GM12878 (cell line): Measurements from ENCODE around the gene PSMD12. TPM values are rescaled to one million over a fixed set of nuclear protein-coding genes. Genes with fewer than 3 reads are reported as not detected.

Experiments used
- ATAC-seq: fragments of 200-7000 bp; cut with Tn5 transposase; 3 replicates; pipeline ENCODE4 v1.9.1; 2020; ENCODE audit warnings: mild to moderate bottlenecking, moderate library complexity
- BruUV-seq: library from RNA; stranded (reverse); fragments of 400-500 nt; replicated peaks from 2 replicates; lab custom pipeline; 2021; lab: Mats Ljungman, UMichigan
- CTCF ChIA-PET: fragments of 300-600 bp; sonication (Branson Sonifier 250); formaldehyde crosslinking; extraction: SDS; loops from one replicate; lab custom pipeline; 2021; ENCODE audit warnings: inconsistent platforms; lab: Yijun Ruan, JAX
- POLR2A ChIA-PET: fragments of 350-600 bp; formaldehyde crosslinking; extraction: SDS; loops from one replicate; lab custom pipeline; 2021; ENCODE audit warnings: inconsistent platforms; lab: Charles Lee
- RAD21 ChIA-PET: fragments of 300-600 bp; sonication (Branson Sonifier 250); formaldehyde crosslinking; loops from one replicate; lab custom pipeline; 2023; ENCODE audit warnings: antibody characterized with exemption; ENCODE audit not compliant: unreplicated experiment; lab: Charles Lee
- SMC1A ChIA-PET: fragments of 300-600 bp; sonication (Branson Sonifier 250); formaldehyde crosslinking; loops from one replicate; lab custom pipeline; 2023; ENCODE audit not compliant: unreplicated experiment, uncharacterized antibody; lab: Charles Lee
- DNase-seq: peaks from one replicate; pipeline ENCODE4 v3.0.0-alpha.2; 2011; ENCODE audit warnings: low read depth, low spot score
- FAIRE-seq: peaks from 3 replicates; lab custom pipeline; 2011; peaks lifted over from hg19 to GRCh38; lab: Jason Lieb, UNC
- H2AFZ ChIP-seq: 2 replicates; pipeline ENCODE4 v1.6.0; 2011; ENCODE audit warnings: low read depth, low read length, control low read depth; ENCODE audit not compliant: control insufficient read depth
- H3K27ac ChIP-seq: 2 replicates; pipeline ENCODE4 v1.5.1; 2011; ENCODE audit warnings: control low read depth; ENCODE audit not compliant: control insufficient read depth, insufficient read depth
- H3K27me3 ChIP-seq, 2 experiments: replicated peaks in 1 of 2; 2 replicates each; pipeline versions ENCODE4 v1.6.0 to v1.6.1; 2011; ENCODE audit warnings: low read length in 1 of 2; ENCODE audit not compliant: control insufficient read depth in 2 of 2, insufficient read depth in 2 of 2
- H3K36me3 ChIP-seq, 2 experiments: 2 replicates each; pipeline ENCODE4 v1.5.1; 2011; ENCODE audit warnings: low read length in 1 of 2; ENCODE audit not compliant: control insufficient read depth in 2 of 2, insufficient read depth in 2 of 2
- H3K4me1 ChIP-seq: 2 replicates; pipeline ENCODE4 v1.6.1; 2011; ENCODE audit warnings: mild to moderate bottlenecking, low read length, moderate library complexity, mixed read lengths; ENCODE audit not compliant: control insufficient read depth, insufficient read depth
- H3K4me2 ChIP-seq: 2 replicates; pipeline ENCODE4 v1.6.0; 2011; ENCODE audit warnings: control low read depth; ENCODE audit not compliant: control insufficient read depth, insufficient read depth
- H3K4me3 ChIP-seq: fragments of 200-600 bp; sonication (generic); 2 replicates; pipeline ENCODE4 v1.5.1; 2016
- H3K79me2 ChIP-seq: 2 replicates; pipeline ENCODE4 v1.6.0; 2011; ENCODE audit warnings: low read length; ENCODE audit not compliant: control insufficient read depth, insufficient read depth
- H3K9ac ChIP-seq: 2 replicates; pipeline ENCODE4 v1.8.0; 2011; ENCODE audit warnings: low read length, control low read depth, mixed read lengths; ENCODE audit not compliant: control insufficient read depth, insufficient read depth
- H3K9me3 ChIP-seq: replicated peaks from 3 replicates; pipeline ENCODE4 v1.5.1; 2011; ENCODE audit warnings: mild to moderate bottlenecking, low read length; ENCODE audit not compliant: control insufficient read depth, insufficient read depth
- H4K20me1 ChIP-seq: 2 replicates; pipeline ENCODE4 v1.6.0; 2011; ENCODE audit not compliant: control insufficient read depth, insufficient read depth
- ASH2L ChIP-seq: fragments of 300-600, 200-600 bp; sonication (generic); IDR thresholded peaks from 2 replicates; pipeline ENCODE4 v1.6.1; 2017; ENCODE audit warnings: low read depth, mild to moderate bottlenecking, borderline replicate concordance
- ATF7 ChIP-seq: fragments of 450-650 bp; IDR thresholded peaks from 2 replicates; pipeline ENCODE4 v1.6.1; 2016; ENCODE audit warnings: low read depth, mild to moderate bottlenecking
- CBX3 ChIP-seq: fragments of 200-600 bp; sonication (generic); IDR thresholded peaks from 2 replicates; pipeline ENCODE4 v1.6.1; 2016; ENCODE audit warnings: low read depth, borderline replicate concordance
- CTCF ChIP-seq, 3 experiments: IDR thresholded peaks in 2 of 3; conservative IDR thresholded peaks in 1 of 3; 2 replicates each; pipeline ENCODE4 v1.5.1; 2011; ENCODE audit warnings: low read depth in 3 of 3, low read length in 3 of 3, mild to moderate bottlenecking in 3 of 3, control low read depth in 2 of 3, moderate library complexity in 2 of 3, inconsistent platforms in 1 of 3, mixed read lengths in 1 of 3; ENCODE audit not compliant: control insufficient read depth in 2 of 3, insufficient read depth in 1 of 3; ENCODE audit errors: extremely low read depth in 1 of 3
- EGR1 ChIP-seq, 2 experiments: IDR thresholded peaks; 1 replicate in 1 of 2; 2 replicates in 1 of 2; pipeline ENCODE4 v1.6.1; 2011 to 2012; ENCODE audit warnings: low read depth in 2 of 2, low read length in 2 of 2, borderline replicate concordance in 1 of 2, mild to moderate bottlenecking in 1 of 2, moderate library complexity in 1 of 2
- ETV6 ChIP-seq, 2 experiments: fragments of 450-650 bp in 1 of 2; IDR thresholded peaks in 1 of 2; conservative IDR thresholded peaks in 1 of 2; 2 replicates each; pipeline ENCODE4 v1.6.1; 2014; ENCODE audit warnings: antibody characterized with exemption in 1 of 2, borderline replicate concordance in 1 of 2, low read depth in 1 of 2, mild to moderate bottlenecking in 1 of 2, moderate library complexity in 1 of 2
- NBN ChIP-seq: fragments of 450-650 bp; IDR thresholded peaks from 2 replicates; pipeline ENCODE4 v1.6.1; 2016
- NFIC ChIP-seq: IDR thresholded peaks from 2 replicates; pipeline ENCODE4 v1.6.1; 2012; ENCODE audit warnings: low read depth, mild to moderate bottlenecking, inconsistent platforms, low read length, moderate library complexity
- NFYB ChIP-seq: IDR thresholded peaks from 2 replicates; pipeline ENCODE4 v1.6.1; 2011; ENCODE audit warnings: low read depth, mild to moderate bottlenecking, low read length, improper control_type of control experiment, moderate library complexity; ENCODE audit not compliant: insufficient read depth
- RB1 ChIP-seq: fragments of 450-650 bp; formaldehyde crosslinking; IDR thresholded peaks from 2 replicates; pipeline ENCODE4 v1.6.1; 2017; ENCODE audit warnings: mild to moderate bottlenecking, borderline replicate concordance
- RFX5 ChIP-seq: IDR thresholded peaks from 2 replicates; pipeline ENCODE4 v1.6.1; 2011; ENCODE audit warnings: low read depth, low read length, improper control_type of control experiment
- SP1 ChIP-seq: IDR thresholded peaks from one replicate; pipeline ENCODE4 v1.6.1; 2011; ENCODE audit warnings: low read depth, low read length
- SUZ12 ChIP-seq: fragments of 200-600 bp; sonication (generic); IDR thresholded peaks from one replicate; pipeline ENCODE4 v1.6.1; 2018; ENCODE audit warnings: antibody characterized with exemption, mild to moderate bottlenecking; ENCODE audit not compliant: unreplicated experiment
- TAF1 ChIP-seq: IDR thresholded peaks from 2 replicates; pipeline ENCODE4 v1.6.1; 2011; ENCODE audit warnings: mild to moderate bottlenecking, low read depth, low read length, borderline replicate concordance
- YBX1 ChIP-seq: fragments of 450-650 bp; IDR thresholded peaks from 2 replicates; pipeline ENCODE4 v1.6.1; 2016; ENCODE audit warnings: antibody characterized with exemption
- ZNF622 ChIP-seq: fragments of 450-650 bp; IDR thresholded peaks from 2 replicates; pipeline ENCODE4 v1.6.1; 2017; ENCODE audit warnings: mild to moderate bottlenecking, inconsistent platforms
- in situ Hi-C: fragments of 300-500 bp; cut with MboI; formaldehyde crosslinking; loops from 9 replicates; pipeline ENCODE4 v1.14.3; 2018; ENCODE audit warnings: mixed read lengths
- intact Hi-C: fragments of 100-400 bp; cut with micrococcal nuclease; formaldehyde crosslinking; loops from one replicate; pipeline ENCODE4 v1.14.2; 2022; ENCODE audit not compliant: unreplicated experiment
- polyA plus RNA-seq, 11 experiments: library from polyadenylated mRNA; depleted of rRNA in 4 of 11; unstranded in 6 of 11; stranded (reverse) in 5 of 11; fragments of >200 nt; fragmentation: Nextera tagmentation in 4 of 11; fragmentation: Illumina TruSeq in 1 of 11; extraction: Ambion mirVana in 4 of 11; extraction: Trizol in 1 of 11; gene quantifications; 1 replicate in 1 of 11; 2 replicates in 10 of 11; pipeline versions ENCODE4 v1.2.1 to v1.2.3, GENCODE V29; 2011 to 2016; ENCODE audit warnings: inconsistent platforms in 2 of 11, missing spikeins in 2 of 11, low read depth in 1 of 11
- total RNA-seq, 4 experiments: library from RNA; depleted of rRNA in 3 of 4; stranded (reverse); fragments of >200 nt in 3 of 4; fragmentation: Illumina TruSeq in 1 of 4; extraction: Trizol in 1 of 4; gene quantifications; 2 replicates each; pipeline versions ENCODE4 v1.2.1 to v1.2.3, GENCODE V29; 2013 to 2021

Gene PSMD12
- total and polyA plus RNA-seq, 10 of the 15 experiments (the other 5 are each of a cell fraction or from before 2014, with no cell fraction given), result 19.8 to 149 (median 47.5) TPM

GRCh38 chr17:67372751-67373150 lies 6.4 kb upstream of the PSMD12 start (continued):
- TF ChIP-seq EGR1 (IDR thresholded peaks at IDR 0.05; ENCODE audit: borderline replicate concordance in 1 of 2, low read depth in 2 of 2, low read length in 2 of 2), result no peak
- TF ChIP-seq RB1, result no peak
- no peak for TF ChIP-seq SP1
- TF ChIP-seq ETV6 (conservative IDR thresholded peaks at IDR 0.05 in 1 of 2, IDR thresholded peaks at IDR 0.05 in 1 of 2; ENCODE audit: borderline replicate concordance in 1 of 2, low read depth in 1 of 2), result no peak
- TF ChIP-seq ASH2L, result no peak
- no peak for TF ChIP-seq NBN
- TF ChIP-seq NFIC, result no peak

GRCh38 chr17:67369676-67370075 lies 3.3 kb upstream of the PSMD12 start:
- ChIA-PET POLR2A (interaction anchor here (1.7 kb wide), 1 partner anchor 348 kb away, joined by 3 read pairs; the partner anchor contains the start of gene NOL11), RAD21 (interaction anchor here (1.0 kb wide), 1 partner anchor 20 kb away, joined by 3 read pairs; no protein-coding TSS in a partner anchor), CTCF (interaction anchor here (1.3 to 1.8 kb wide), 2 partner anchors 10 to 199 kb away, joined by 4 to 5 read pairs; no protein-coding TSS in a partner anchor), SMC1A (interaction anchor here (0.6 to 1.1 kb wide), 4 partner anchors 10 to 642 kb away, joined by 3 read pairs; no protein-coding TSS in a partner anchor)
- Histone ChIP-seq H3K4me2 (no peak overlapping the region), H3K27me3 (no peaks in the 10 kb centered on the region), H4K20me1 (no peaks in the 10 kb centered on the region), H3K79me2 (peaks cover 18% of the 10 kb centered on the region), H3K4me1 (peaks cover 3% of the 10 kb centered on the region; the same call in 1 of the 2 replicates), H2AFZ (peak overlapping the region; percentile 55), H3K36me3 (no peaks in the 10 kb centered on the region), H3K27ac (no peak overlapping the region), H3K9me3 (no peaks in the 10 kb centered on the region), H3K4me3 (no peak overlapping the region), H3K9ac (no peak overlapping the region)
- TF ChIP-seq ZNF622, result no peak
- no peak for TF ChIP-seq RFX5
- TF ChIP-seq TAF1, result no peak
- TF ChIP-seq SUZ12, result no peak
- no peak for TF ChIP-seq CTCF (IDR thresholded peaks at IDR 0.05 in 2 of 3, conservative IDR thresholded peaks at IDR 0.05 in 1 of 3; ENCODE audit: control insufficient read depth in 2 of 3, extremely low read depth in 1 of 3, insufficient read depth in 1 of 3, low read depth in 3 of 3, low read length in 3 of 3)
- no peak for TF ChIP-seq NFYB
- no peak for TF ChIP-seq ATF7
- no peak for TF ChIP-seq YBX1
- no peak for TF ChIP-seq CBX3
- no peak for FAIRE-seq
- intact Hi-C loops, result loop anchor here (10.0 kb wide), 3 partner anchors 345 to 655 kb away; partner anchors contain the start of gene NOL11
- BruUV-seq, result no TSS peak
- no peak for DNase-seq
- no peak for ATAC-seq
- in situ Hi-C loops, result loop anchor here (5.0 to 10.0 kb wide), 3 partner anchors 348 to 545 kb away; partner anchors contain the start of gene NOL11
